ENCODE data around the gene MYH14. TPM values are rescaled to one million over a fixed set of nuclear protein-coding genes. Genes with fewer than 3 reads are reported as not detected.

Gene MYH14
- total and polyA plus RNA-seq, 2 of the 4 experiments (the other 2 are of a cell fraction), result not detected

DNA sequence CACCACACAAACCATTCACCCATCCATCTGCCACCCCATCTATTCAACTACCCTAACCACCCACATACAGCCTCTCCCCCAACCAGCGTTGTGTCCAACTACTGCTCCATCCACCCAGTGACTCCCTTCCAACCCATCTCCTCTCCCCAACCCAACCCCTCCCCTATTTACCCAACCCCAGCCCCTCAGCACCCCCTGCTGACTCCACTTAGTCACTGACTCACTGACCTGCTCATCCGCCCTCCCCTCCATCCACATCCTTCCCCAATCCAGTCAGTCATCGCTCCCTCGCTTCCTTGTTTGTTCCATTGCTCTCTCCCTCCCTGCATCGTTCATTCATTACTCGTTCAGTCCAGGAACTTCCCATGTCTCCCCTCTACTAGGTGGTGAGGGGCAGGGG is 86.6 kb downstream of the MYH14 start:
- ATAC-seq (ENCODE audit: low read depth) (no peak), DNase-seq (no peak)
- H3K9me1 ChIP-seq (ENCODE audit: insufficient read depth, low read length), result no peaks in the 10 kb centered on the region
- no peak overlapping the region for H3K4me2 ChIP-seq (ENCODE audit: low read depth, low read length)
- H3K79me1 ChIP-seq (ENCODE audit: low read depth in 1 of 2, low read length in 2 of 2), result no peaks in the 10 kb centered on the region
- WGBS, 2 experiments (ENCODE audit: extremely low coverage in 2 of 2, insufficient read length in 1 of 2), result 71% methylated on average over 1 of the region's 6 CpGs; no CpG with 5 or more reads in 1 of the 2 experiments
- H4K91ac ChIP-seq (ENCODE audit: insufficient read depth, low read depth, low read length), result no peak overlapping the region
- dilution Hi-C loops (cut with HindIII; ENCODE audit: low sequenced_read_pairs, unreplicated experiment) (no loop called here), intact Hi-C loops (cut with micrococcal nuclease) (no loop called here), in situ Hi-C loops (cut with MboI; ENCODE audit: low sequenced_read_pairs) (no loop called here)
- H2BK15ac ChIP-seq (ENCODE audit: low read depth, low read length), result no peak overlapping the region
- no peak overlapping the region for H3K4me3 ChIP-seq (ENCODE audit: insufficient read depth, low read depth, low read length)
- peaks cover 24% of the 10 kb centered on the region for H3K9me3 ChIP-seq (ENCODE audit: control insufficient read depth, insufficient read depth, low read length)
- H3K18ac ChIP-seq (ENCODE audit: low read depth, low read length), result no peak overlapping the region
- H3K23ac ChIP-seq (ENCODE audit: low read depth, low read length), result no peak overlapping the region
- no peak overlapping the region for H3K9ac ChIP-seq (ENCODE audit: low read depth, low read length)
- no peak overlapping the region for H3K4ac ChIP-seq (ENCODE audit: low read depth, low read length)
- no peak overlapping the region for H2AK9ac ChIP-seq (replicated peaks; ENCODE audit: low read depth, low read length, poor library complexity)
- H3K56ac ChIP-seq (ENCODE audit: extremely low read depth, insufficient read depth, low read length), result no peak overlapping the region
- TF ChIP-seq, protein P1, sequence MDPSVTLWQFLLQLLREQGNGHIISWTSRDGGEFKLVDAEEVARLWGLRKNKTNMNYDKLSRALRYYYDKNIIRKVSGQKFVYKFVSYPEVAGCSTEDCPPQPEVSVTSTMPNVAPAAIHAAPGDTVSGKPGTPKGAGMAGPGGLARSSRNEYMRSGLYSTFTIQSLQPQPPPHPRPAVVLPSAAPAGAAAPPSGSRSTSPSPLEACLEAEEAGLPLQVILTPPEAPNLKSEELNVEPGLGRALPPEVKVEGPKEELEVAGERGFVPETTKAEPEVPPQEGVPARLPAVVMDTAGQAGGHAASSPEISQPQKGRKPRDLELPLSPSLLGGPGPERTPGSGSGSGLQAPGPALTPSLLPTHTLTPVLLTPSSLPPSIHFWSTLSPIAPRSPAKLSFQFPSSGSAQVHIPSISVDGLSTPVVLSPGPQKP (IDR thresholded peaks at IDR 0.05; ENCODE audit: borderline replicate concordance, low read depth, low read length), result no peak
- no peak for TF ChIP-seq SMC3 (IDR thresholded peaks at IDR 0.05; ENCODE audit: low read depth, low read length)
- no peak for TF ChIP-seq CHD1 (IDR thresholded peaks at IDR 0.05; ENCODE audit: low read depth, low read length)
- no peak for TF ChIP-seq CEBPB (IDR thresholded peaks at IDR 0.05; ENCODE audit: low read depth, low read length)
- no peak for TF ChIP-seq RAD21 (IDR thresholded peaks at IDR 0.05; ENCODE audit: low read length)
- TF ChIP-seq MXI1 (IDR thresholded peaks at IDR 0.05; ENCODE audit: borderline replicate concordance, low read depth, low read length), result no peak
- no peak for TF ChIP-seq MAFK (IDR thresholded peaks at IDR 0.05; ENCODE audit: low read depth, low read length)
- TF ChIP-seq RCOR1 (IDR thresholded peaks at IDR 0.05; ENCODE audit: insufficient replicate concordance, low read length), result no peak
- TF ChIP-seq CTCF (conservative IDR thresholded peaks at IDR 0.05; ENCODE audit: low read depth, low read length), result no peak
- no peak for TF ChIP-seq BHLHE40 (IDR thresholded peaks at IDR 0.05; ENCODE audit: low read depth, low read length)
- no peak for TF ChIP-seq RFX5 (IDR thresholded peaks at IDR 0.05; ENCODE audit: low read depth, low read length)
- no peak for TF ChIP-seq FOS (IDR thresholded peaks at IDR 0.05; ENCODE audit: low read depth, low read length)
- TF ChIP-seq, protein P2, sequence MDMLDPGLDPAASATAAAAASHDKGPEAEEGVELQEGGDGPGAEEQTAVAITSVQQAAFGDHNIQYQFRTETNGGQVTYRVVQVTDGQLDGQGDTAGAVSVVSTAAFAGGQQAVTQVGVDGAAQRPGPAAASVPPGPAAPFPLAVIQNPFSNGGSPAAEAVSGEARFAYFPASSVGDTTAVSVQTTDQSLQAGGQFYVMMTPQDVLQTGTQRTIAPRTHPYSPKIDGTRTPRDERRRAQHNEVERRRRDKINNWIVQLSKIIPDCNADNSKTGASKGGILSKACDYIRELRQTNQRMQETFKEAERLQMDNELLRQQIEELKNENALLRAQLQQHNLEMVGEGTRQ (IDR thresholded peaks at IDR 0.05; ENCODE audit: low read depth, low read length), result no peak
- TF ChIP-seq NFE2L2 (IDR thresholded peaks at IDR 0.05; ENCODE audit: low read depth, low read length), result no peak
- no peak for TF ChIP-seq POLR2A (IDR thresholded peaks at IDR 0.05; ENCODE audit: low read depth, low read length)
- no peak for TF ChIP-seq MAZ (IDR thresholded peaks at IDR 0.05; ENCODE audit: borderline replicate concordance, low read depth, low read length)
- H4K20me1 ChIP-seq (ENCODE audit: insufficient read depth, low read length), result no peaks in the 10 kb centered on the region
- H3K27ac ChIP-seq (ENCODE audit: insufficient read depth, low read length), result no peak overlapping the region
- ChIA-PET CTCF (no interaction called here), POLR2A (ENCODE audit: unreplicated experiment) (no interaction called here)
- H2BK5ac ChIP-seq (ENCODE audit: low read depth, low read length, poor library complexity, severe bottlenecking), result no peak overlapping the region
- no peaks in the 10 kb centered on the region for H3K36me3 ChIP-seq (ENCODE audit: control insufficient read depth, insufficient read depth, low read length)
- no peaks in the 10 kb centered on the region for H3K4me1 ChIP-seq (ENCODE audit: control insufficient read depth, insufficient read depth, low read length)
- H2BK20ac ChIP-seq (ENCODE audit: low read depth, low read length), result no peak overlapping the region
- no peak overlapping the region for H4K8ac ChIP-seq (ENCODE audit: low read depth in 2 of 2, low read length in 2 of 2)
- no peak overlapping the region for H2AFZ ChIP-seq (replicated peaks; ENCODE audit: low read length, poor library complexity)
- no peak overlapping the region for H2AK5ac ChIP-seq (ENCODE audit: low read depth, low read length)
- H4K5ac ChIP-seq (ENCODE audit: low read depth, low read length), result no peak overlapping the region
- H3K27me3 ChIP-seq (ENCODE audit: control insufficient read depth, insufficient read depth, low read length), result no peaks in the 10 kb centered on the region
- BruUV-seq (replicated peaks), result no TSS peak
- no peak overlapping the region for H2BK120ac ChIP-seq (ENCODE audit: low read depth, low read length)
- no peak overlapping the region for H3K14ac ChIP-seq (replicated peaks; ENCODE audit: low read depth, low read length)

Measured in IMR-90 (cell line).